A673 (cell line): ENCODE results near the gene GPR61. TPM values are rescaled to one million over a fixed set of nuclear protein-coding genes. Genes with fewer than 3 reads are reported as not detected.

ENCODE experiments used
- BruUV-seq: library from RNA; stranded (reverse); fragments of 400-500 nt; replicated peaks from 2 replicates; lab custom pipeline; 2021; lab: Mats Ljungman, UMichigan
- CTCF ChIA-PET: fragments of 300-600 bp; sonication (Branson Sonifier 250); formaldehyde crosslinking; loops from one replicate; lab custom pipeline; 2022; ENCODE audit warnings: antibody characterized with exemption; lab: Charles Lee
- POLR2A ChIA-PET: fragments of 300-600 bp; sonication (Branson Sonifier 250); formaldehyde crosslinking; loops from one replicate; lab custom pipeline; 2022; ENCODE audit warnings: antibody characterized with exemption; ENCODE audit not compliant: low non-redundant PET; lab: Charles Lee
- DNase-seq: peaks from one replicate; pipeline ENCODE4 v3.0.0-alpha.2; 2015; ENCODE audit warnings: low spot score
- H3K27ac ChIP-seq: fragments of 200-600 bp; sonication (generic); 2 replicates; pipeline ENCODE4 v1.5.1; 2016; ENCODE audit warnings: mixed run types, low read depth, mild to moderate bottlenecking, mixed read lengths, antibody characterized with exemption, low read length; ENCODE audit not compliant: poor library complexity, severe bottlenecking
- H3K27me3 ChIP-seq: fragments of 200-600 bp; sonication (generic); replicated peaks from 2 replicates; pipeline ENCODE4 v1.6.1; 2017; ENCODE audit warnings: mixed run types, low read depth, mild to moderate bottlenecking, mixed read lengths, antibody characterized with exemption, low read length; ENCODE audit not compliant: insufficient read depth, poor library complexity
- H3K36me3 ChIP-seq: fragments of 200-600 bp; sonication (generic); 2 replicates; pipeline ENCODE4 v1.6.1; 2016; ENCODE audit warnings: mixed run types, mild to moderate bottlenecking, mixed read lengths, antibody characterized with exemption, low read length; ENCODE audit not compliant: insufficient read depth, poor library complexity, severe bottlenecking
- H3K4me1 ChIP-seq: fragments of 200-600 bp; sonication (generic); 2 replicates; pipeline ENCODE4 v1.6.1; 2017; ENCODE audit warnings: mixed run types, mild to moderate bottlenecking, mixed read lengths, antibody characterized with exemption, low read length; ENCODE audit not compliant: insufficient read depth, poor library complexity, severe bottlenecking
- H3K4me3 ChIP-seq: fragments of 200-600 bp; sonication (generic); 2 replicates; pipeline ENCODE4 v1.5.1; 2016; ENCODE audit warnings: low read depth, mixed run types, mild to moderate bottlenecking, mixed read lengths, low read length; ENCODE audit not compliant: poor library complexity, severe bottlenecking
- H3K9me3 ChIP-seq: fragments of 200-600 bp; sonication (generic); 2 replicates; pipeline ENCODE4 v1.6.1; 2016; ENCODE audit warnings: mixed run types, low read depth, mild to moderate bottlenecking, mixed read lengths, antibody characterized with exemption, low read length; ENCODE audit not compliant: poor library complexity, severe bottlenecking
- EZH2 ChIP-seq: fragments of 200-600 bp; sonication (generic); IDR thresholded peaks from 2 replicates; pipeline ENCODE4 v1.6.1; 2017; ENCODE audit warnings: borderline replicate concordance, low read depth, mild to moderate bottlenecking, mixed read lengths, antibody characterized with exemption, low read length; ENCODE audit not compliant: poor library complexity, severe bottlenecking
- intact Hi-C: fragments of 100-400 bp; cut with micrococcal nuclease; formaldehyde crosslinking; loops from one replicate; pipeline ENCODE4 v1.10.0; 2022; ENCODE audit not compliant: unreplicated experiment
- total RNA-seq: library from RNA; stranded (reverse); gene quantifications from 2 replicates; pipeline ENCODE4 v1.2.3, GENCODE V29; 2021
- TF ChIP-seq, protein P1 (sequence below): fragments of 300-800, 200-600 bp; sonication (generic); conservative IDR thresholded peaks from 2 replicates; pipeline ENCODE4 v1.5.1; 2017; ENCODE audit warnings: low read depth, mild to moderate bottlenecking, antibody characterized with exemption, low read length, moderate library complexity, mixed read lengths

The GPR61 gene
- total RNA-seq, 1 experiment from 2014 or later, result not detected

DNA sequence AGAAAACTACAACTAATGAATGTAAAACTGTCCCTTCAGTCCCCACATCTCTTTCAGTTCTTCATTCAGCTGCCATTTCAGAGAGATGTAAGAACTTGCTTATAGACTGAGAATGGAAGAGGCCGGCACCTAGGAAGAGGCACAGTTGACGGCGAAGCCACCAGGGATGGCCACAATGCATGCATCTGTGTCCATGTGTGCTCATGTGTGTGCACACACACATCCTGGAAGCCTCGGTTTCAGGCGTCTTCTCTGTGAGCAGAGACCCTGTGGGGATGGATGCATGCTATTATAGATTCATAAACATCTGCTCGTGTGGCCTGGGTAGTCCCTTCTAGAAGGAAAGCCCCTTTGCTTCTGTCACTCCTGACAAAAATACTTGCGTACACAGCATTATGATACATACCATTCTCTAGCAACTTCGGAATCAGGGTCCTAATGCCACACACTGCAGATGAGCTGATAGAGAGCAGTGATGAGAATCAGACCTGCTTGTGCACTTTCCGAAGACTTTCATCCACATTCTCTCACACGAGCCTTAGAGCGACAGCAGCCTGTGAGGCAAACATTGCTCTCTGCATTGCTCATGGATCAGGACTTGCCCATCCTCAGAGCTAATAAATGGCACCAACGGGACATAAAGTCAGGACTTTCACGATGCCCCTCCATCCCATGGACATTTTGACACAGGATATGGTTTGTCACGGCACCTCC is 12.4 kb upstream of the GPR61 start:
- TF ChIP-seq EZH2, result no peak
- TF ChIP-seq, protein P1, sequence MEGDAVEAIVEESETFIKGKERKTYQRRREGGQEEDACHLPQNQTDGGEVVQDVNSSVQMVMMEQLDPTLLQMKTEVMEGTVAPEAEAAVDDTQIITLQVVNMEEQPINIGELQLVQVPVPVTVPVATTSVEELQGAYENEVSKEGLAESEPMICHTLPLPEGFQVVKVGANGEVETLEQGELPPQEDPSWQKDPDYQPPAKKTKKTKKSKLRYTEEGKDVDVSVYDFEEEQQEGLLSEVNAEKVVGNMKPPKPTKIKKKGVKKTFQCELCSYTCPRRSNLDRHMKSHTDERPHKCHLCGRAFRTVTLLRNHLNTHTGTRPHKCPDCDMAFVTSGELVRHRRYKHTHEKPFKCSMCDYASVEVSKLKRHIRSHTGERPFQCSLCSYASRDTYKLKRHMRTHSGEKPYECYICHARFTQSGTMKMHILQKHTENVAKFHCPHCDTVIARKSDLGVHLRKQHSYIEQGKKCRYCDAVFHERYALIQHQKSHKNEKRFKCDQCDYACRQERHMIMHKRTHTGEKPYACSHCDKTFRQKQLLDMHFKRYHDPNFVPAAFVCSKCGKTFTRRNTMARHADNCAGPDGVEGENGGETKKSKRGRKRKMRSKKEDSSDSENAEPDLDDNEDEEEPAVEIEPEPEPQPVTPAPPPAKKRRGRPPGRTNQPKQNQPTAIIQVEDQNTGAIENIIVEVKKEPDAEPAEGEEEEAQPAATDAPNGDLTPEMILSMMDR, result no peak
- intact Hi-C loops, result no loop called here
- BruUV-seq, result no TSS peak
- Histone ChIP-seq H3K4me1 (peaks cover 4% of the 10 kb centered on the region), H3K9me3 (no peaks in the 10 kb centered on the region), H3K4me3 (no peak overlapping the region), H3K27ac (no peak overlapping the region), H3K36me3 (no peaks in the 10 kb centered on the region), H3K27me3 (no peaks in the 10 kb centered on the region)
- DNase-seq, result no peak
- ChIA-PET CTCF (no interaction called here), POLR2A (no interaction called here)

DNA sequence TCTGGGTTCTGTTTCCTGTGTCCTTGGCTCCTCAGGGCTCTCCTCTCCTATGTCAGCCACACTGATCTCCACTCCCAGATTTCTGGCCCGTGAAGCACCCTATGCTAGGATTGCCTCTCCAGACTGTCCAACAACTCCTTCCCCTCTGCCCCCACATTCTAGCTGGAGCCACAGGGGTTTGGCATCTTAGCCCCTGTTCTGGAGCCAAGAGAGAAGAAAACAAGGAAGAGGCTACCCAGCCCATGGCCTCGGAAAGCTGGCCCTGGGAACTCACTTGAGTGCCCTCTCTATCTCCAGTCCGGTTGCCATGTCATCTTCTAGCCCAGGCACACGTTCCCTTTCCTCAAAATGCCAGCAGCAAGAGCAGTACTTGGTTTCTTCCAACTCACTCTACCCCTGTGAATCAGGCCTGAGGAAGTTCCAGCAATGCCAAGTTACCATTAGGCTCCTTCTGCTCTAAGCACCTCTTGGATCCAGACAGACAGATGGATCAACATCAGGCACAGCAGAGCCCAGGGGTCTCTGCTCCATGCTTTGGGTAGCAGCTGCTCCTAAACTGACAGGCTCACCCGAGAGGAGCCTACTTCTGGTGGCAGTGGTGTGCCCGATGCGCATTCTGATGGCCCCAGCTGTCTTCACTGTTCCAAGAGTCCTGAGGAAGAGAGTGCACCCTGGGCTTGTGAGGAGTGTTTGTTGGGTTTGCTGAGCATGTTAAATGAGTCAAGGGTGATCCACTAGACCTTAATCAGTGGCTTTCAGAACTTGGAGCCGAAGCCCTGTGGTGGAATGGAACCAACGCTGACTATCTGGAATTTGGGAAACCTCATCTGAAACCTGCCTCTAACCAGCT is 11.6 kb upstream of the GPR61 start:
- no TSS peak for BruUV-seq
- POLR2A ChIA-PET, result no interaction called here
- no peaks in the 10 kb centered on the region for H3K36me3 ChIP-seq
- no peak overlapping the region for H3K4me3 ChIP-seq
- peaks cover 8% of the 10 kb centered on the region for H3K4me1 ChIP-seq
- H3K9me3 ChIP-seq, result no peaks in the 10 kb centered on the region
- CTCF ChIA-PET, result interaction anchor here (1.0 kb wide), 1 partner anchor 37 kb away, joined by 3 read pairs; no protein-coding TSS in a partner anchor
- no peak for TF ChIP-seq EZH2
- TF ChIP-seq, protein P1, result no peak
- no peak overlapping the region for H3K27ac ChIP-seq
- no peaks in the 10 kb centered on the region for H3K27me3 ChIP-seq
- no peak for DNase-seq
- intact Hi-C loops, result no loop called here

DNA sequence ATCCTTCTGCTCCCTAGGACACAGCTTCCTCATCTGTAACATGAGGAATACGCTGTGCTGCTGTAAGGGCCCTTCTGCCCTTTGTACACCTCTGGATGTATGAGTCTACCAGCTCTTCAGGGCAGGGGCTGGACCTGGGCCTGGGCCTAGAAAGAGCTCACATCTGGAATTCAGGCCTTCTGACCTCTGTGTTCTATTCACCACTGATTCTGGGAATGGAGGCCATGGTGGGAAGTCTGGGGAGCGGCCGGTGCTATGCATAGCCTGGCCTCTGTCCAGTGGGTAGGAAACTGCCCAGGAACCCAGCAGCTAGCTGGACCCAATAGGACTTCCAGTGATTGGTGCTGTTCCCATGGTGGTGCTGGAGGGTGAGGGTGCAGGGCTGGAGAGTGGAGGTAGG is 11.0 kb upstream of the GPR61 start:
- ChIA-PET POLR2A (no interaction called here), CTCF (interaction anchor here (1.0 kb wide), 1 partner anchor 38 kb away, joined by 3 read pairs; no protein-coding TSS in a partner anchor)
- BruUV-seq, result no TSS peak
- Histone ChIP-seq H3K4me3 (no peak overlapping the region), H3K4me1 (peaks cover 8% of the 10 kb centered on the region), H3K27me3 (no peaks in the 10 kb centered on the region), H3K27ac (no peak overlapping the region), H3K36me3 (no peaks in the 10 kb centered on the region), H3K9me3 (no peaks in the 10 kb centered on the region)
- TF ChIP-seq, protein P1, result no peak
- no peak for TF ChIP-seq EZH2
- intact Hi-C loops, result no loop called here
- no peak for DNase-seq
